WTC11 (cell line): ENCODE results near the gene SRPX2. TPM values are rescaled to one million over a fixed set of nuclear protein-coding genes. Genes with fewer than 3 reads are reported as not detected.

Source experiments
- ATAC-seq: fragments of 200-7000 bp; cut with Tn5 transposase; 2 replicates; pipeline ENCODE4 v1.10.0; 2021; ENCODE audit warnings: mild to moderate bottlenecking, moderate library complexity
- Bru-seq: library from RNA; stranded (reverse); fragments of 400-500 nt; gene quantifications from one replicate; lab custom pipeline; 2021; lab: Mats Ljungman, UMichigan
- CTCF ChIA-PET: fragments of 300-600 bp; sonication (Branson Sonifier 250); formaldehyde crosslinking; loops from one replicate; lab custom pipeline; 2021; ENCODE audit warnings: antibody characterized with exemption; lab: Charles Lee
- POLR2A ChIA-PET: fragments of 350-600 bp; sonication (Branson Sonifier 250); formaldehyde crosslinking; loops from one replicate; lab custom pipeline; 2021; ENCODE audit warnings: antibody characterized with exemption; lab: Charles Lee
- DNase-seq: peaks from one replicate; pipeline ENCODE4 v3.0.0; 2021; ENCODE audit warnings: low spot score
- H3K27ac Mint-ChIP-seq: 2 replicates; pipeline ENCODE4 v1.8.0; 2021; ENCODE audit warnings: mixed read lengths
- H3K27me3 Mint-ChIP-seq: 2 replicates; pipeline ENCODE4 v1.8.0; 2021; ENCODE audit warnings: low read depth, mild to moderate bottlenecking, moderate library complexity, mixed read lengths
- H3K36me3 Mint-ChIP-seq: 2 replicates; pipeline ENCODE4 v1.8.0; 2021; ENCODE audit warnings: mixed read lengths
- H3K4me1 Mint-ChIP-seq: 2 replicates; pipeline ENCODE4 v1.8.0; 2022; ENCODE audit warnings: mixed read lengths
- H3K4me3 Mint-ChIP-seq: 2 replicates; pipeline ENCODE4 v1.8.0; 2021; ENCODE audit warnings: mild to moderate bottlenecking, moderate library complexity, mixed read lengths
- H3K9me3 Mint-ChIP-seq: 2 replicates; pipeline ENCODE4 v1.8.0; 2021; ENCODE audit warnings: mixed read lengths
- ARID4B ChIP-seq: sonication (generic); formaldehyde crosslinking; IDR thresholded peaks from 2 replicates; pipeline ENCODE4 v1.8.0; 2023; ENCODE audit warnings: missing genetic modification reagents, mild to moderate bottlenecking, borderline replicate concordance
- ATF6 ChIP-seq: sonication (generic); formaldehyde crosslinking; IDR thresholded peaks from 2 replicates; pipeline ENCODE4 v1.8.1; 2023; ENCODE audit warnings: mild to moderate bottlenecking, missing genetic modification reagents
- CREB1 ChIP-seq: sonication (generic); formaldehyde crosslinking; IDR thresholded peaks from 2 replicates; pipeline ENCODE4 v1.8.0; 2023; ENCODE audit warnings: mild to moderate bottlenecking, missing genetic modification reagents
- CTCF ChIP-seq: fragments of 200-600 bp; IDR thresholded peaks from 2 replicates; pipeline ENCODE4 v1.8.0; 2022; ENCODE audit warnings: antibody characterized with exemption
- E2F5 ChIP-seq: sonication (generic); formaldehyde crosslinking; IDR thresholded peaks from 2 replicates; pipeline ENCODE4 v1.8.1; 2022; ENCODE audit warnings: mild to moderate bottlenecking, moderate library complexity, missing genetic modification reagents
- IRF2 ChIP-seq: sonication (generic); formaldehyde crosslinking; IDR thresholded peaks from 2 replicates; pipeline ENCODE4 v1.8.0; 2022; ENCODE audit warnings: low read depth, missing genetic modification reagents, borderline replicate concordance
- JAZF1 ChIP-seq: fragments of 250-450 bp; sonication (Bioruptor Pico); IDR thresholded peaks from 2 replicates; pipeline ENCODE4 v1.9.0; 2021; ENCODE audit warnings: moderate library complexity, mild to moderate bottlenecking, inconsistent platforms
- PRDM15 ChIP-seq: sonication (generic); formaldehyde crosslinking; IDR thresholded peaks from 2 replicates; pipeline ENCODE4 v1.8.0; 2022; ENCODE audit warnings: missing genetic modification reagents
- ZBTB43 ChIP-seq: sonication (generic); formaldehyde crosslinking; IDR thresholded peaks from 2 replicates; pipeline ENCODE4 v1.8.1; 2023; ENCODE audit warnings: mild to moderate bottlenecking, missing genetic modification reagents
- ZNF219 ChIP-seq: sonication (generic); formaldehyde crosslinking; IDR thresholded peaks from 2 replicates; pipeline ENCODE4 v1.8.0; 2023; ENCODE audit warnings: missing genetic modification reagents, mild to moderate bottlenecking, borderline replicate concordance
- ZNF423 ChIP-seq: fragments of 250-450 bp; sonication (Bioruptor Pico); IDR thresholded peaks from 2 replicates; pipeline ENCODE4 v2.1.2; 2022; ENCODE audit warnings: mild to moderate bottlenecking, moderate library complexity
- ZNF532 ChIP-seq: fragments of 250-450 bp; sonication (Bioruptor Pico); IDR thresholded peaks from 2 replicates; pipeline ENCODE4 v1.9.0; 2021; ENCODE audit warnings: mild to moderate bottlenecking, borderline replicate concordance
- long read RNA-seq, 3 experiments: library from RNA in 1 of 3; library from capped mRNA in 1 of 3; library from polyadenylated mRNA in 1 of 3; unstranded in 2 of 3; stranded (forward) in 1 of 3; transcript quantifications; one replicate each; pipeline ENCODE4 v2.0.0, GENCODE V29; 2021
- total RNA-seq: library from RNA; stranded (reverse); gene quantifications from 3 replicates; pipeline ENCODE4 v1.2.3, GENCODE V29; 2021

The SRPX2 gene
- 0.24 to 0.62 TPM (median 0.34 TPM) in 3 replicates for total RNA-seq
- percentile 19 among the genes with signal in this experiment for Bru-seq, nascent RNA
- long read RNA-seq, experiment 1: 0 reads
- long read RNA-seq, experiment 2: 0 reads
- long read RNA-seq, experiment 3: 0 reads

GRCh38 chrX:100643956-100644860 lies at the start of gene SRPX2:
Gene SRPX2, plus strand, starts transcription at chrX:100644199. Its CDS starts 2,124 bp downstream, at chrX:100646323.
- ATAC-seq (no peak), DNase-seq (no peak)
- H3K4me1 Mint-ChIP-seq: peaks cover 41% of the 10 kb centered on the region
- TF ChIP-seq E2F5 (CRISPR knock-in tag): no peak
- TF ChIP-seq, all 79 proteins: peak for 0
- ChIA-PET POLR2A (interaction anchor here (0.6 kb wide), 1 partner anchor 26 kb away, joined by 6 read pairs; no protein-coding TSS in a partner anchor), CTCF (interaction anchor here (3.8 kb wide), 1 partner anchor 7 kb away, joined by 14 read pairs; the partner anchor contains the start of gene TSPAN6)
- Mint-ChIP-seq H3K9me3 (no peaks in the 10 kb centered on the region), H3K27ac (no peak within 1 kb of the TSS), H3K4me3 (no peak within 1 kb of the TSS), H3K36me3 (no peaks in the 10 kb centered on the region), H3K27me3 (peaks cover 3% of the 10 kb centered on the region)

- no peak for ATAC-seq
- Mint-ChIP-seq H3K4me1 (peaks cover 63% of the 10 kb centered on the region), H3K9me3 (no peaks in the 10 kb centered on the region), H3K27me3 (no peaks in the 10 kb centered on the region), H3K27ac (no peak overlapping the region), H3K4me3 (no peak overlapping the region), H3K36me3 (no peaks in the 10 kb centered on the region)
- DNase-seq: no peak
- CTCF ChIA-PET: interaction anchor here (0.6 to 0.7 kb wide), 3 partner anchors 18 to 74 kb away, joined by 3 to 4 read pairs (median 3); no protein-coding TSS in a partner anchor
- POLR2A ChIA-PET: no interaction called here
- TF ChIP-seq JAZF1 (CRISPR knock-in tag): no peak
- no peak for TF ChIP-seq ARID4B (CRISPR knock-in tag)
- no peak for TF ChIP-seq ZNF532 (CRISPR knock-in tag)
- no peak for TF ChIP-seq CREB1 (CRISPR knock-in tag)
- TF ChIP-seq ZBTB43: no peak
- no peak for TF ChIP-seq ZNF219
- TF ChIP-seq PRDM15 (CRISPR knock-in tag): no peak
- TF ChIP-seq CTCF: no peak
- no peak for TF ChIP-seq IRF2 (CRISPR knock-in tag)
- no peak for TF ChIP-seq ZNF423
- no peak for TF ChIP-seq ATF6 (CRISPR knock-in tag)
Observed at GRCh38 chrX:100596601-100597000, 47.4 kb upstream of the SRPX2 start.
